ENCODE measurements around the gene TRPT1.
A peak's percentile ranks its signal among the peaks of the same experiment; 100 is the strongest.

TRPT1 gene

DNA sequence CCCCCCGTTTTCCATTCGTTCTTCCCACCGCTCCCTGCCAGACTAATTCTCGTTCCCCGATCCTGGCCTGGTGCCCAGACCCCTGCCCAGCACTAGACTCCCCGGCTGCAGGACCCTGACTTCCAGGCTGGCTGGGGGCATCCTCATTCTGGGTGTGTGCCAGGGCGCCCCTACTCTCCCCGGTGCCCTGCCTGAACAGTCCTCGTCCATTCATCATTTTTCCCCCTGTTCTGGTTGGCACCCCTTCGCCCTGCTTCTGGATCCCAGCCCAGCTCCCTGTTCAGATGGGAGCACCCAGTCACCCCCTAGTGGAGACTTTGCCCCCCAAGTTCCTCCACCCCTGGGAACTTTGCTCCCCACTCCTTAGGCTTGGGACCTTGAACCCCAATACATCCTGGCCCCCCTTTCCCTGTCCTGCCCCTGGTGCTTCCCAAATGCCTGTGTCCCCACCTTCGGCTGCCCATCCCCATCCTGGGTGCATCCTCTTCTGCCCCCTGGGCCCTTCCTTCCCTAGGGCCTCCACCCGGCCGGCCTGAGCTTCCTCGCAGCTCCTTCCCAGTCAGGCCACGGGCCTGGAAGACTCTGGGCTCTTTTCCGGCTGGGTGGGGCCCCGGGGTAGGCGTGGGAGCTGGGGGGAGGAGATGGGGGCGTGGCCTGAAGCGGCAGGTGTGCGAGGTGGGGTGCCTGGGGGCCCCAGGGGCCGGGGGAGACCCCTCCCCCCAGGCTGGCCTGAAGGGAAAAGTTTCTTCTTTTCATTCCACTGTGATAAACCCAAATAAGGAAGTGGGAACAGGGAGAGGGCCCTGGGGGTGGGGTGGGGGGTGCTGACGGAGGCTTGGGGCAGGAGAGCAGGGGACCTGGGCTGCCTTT lies 26.3 kb upstream of the TRPT1 start:
- no peak for TF ChIP-seq GATA3 (IDR thresholded peaks at IDR 0.05; ENCODE audit: low read depth, low read length)
- no peak for TF ChIP-seq GATA2 (IDR thresholded peaks at IDR 0.05; ENCODE audit: low read depth, low read length)

DNA sequence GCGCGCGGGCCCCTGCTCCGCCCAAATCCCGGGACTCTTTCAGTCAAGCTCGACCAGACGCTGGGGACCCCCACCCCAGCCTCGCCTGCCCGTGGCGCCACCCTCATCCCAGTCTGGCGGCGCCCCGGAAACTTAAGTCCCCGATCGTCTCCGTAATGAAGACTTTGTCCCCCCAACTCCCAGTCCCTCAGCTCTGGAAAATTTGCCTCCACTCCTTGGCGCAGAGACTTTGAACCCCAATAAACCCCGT lies 25.7 kb upstream of the TRPT1 start:
- no peak for TF ChIP-seq GATA3 (IDR thresholded peaks at IDR 0.05; ENCODE audit: low read depth, low read length)
- TF ChIP-seq GATA2 (IDR thresholded peaks at IDR 0.05; ENCODE audit: low read depth, low read length), result no peak

GRCh38 chr11:64251016-64251752 lies 25.2 kb upstream of the TRPT1 start, which contains the start of gene PLCB3:
Gene PLCB3 (plus strand): TSS chr11:64251530. CDS start chr11:64251650, 120 bp downstream.
- no peak for TF ChIP-seq GATA2 (IDR thresholded peaks at IDR 0.05; ENCODE audit: low read depth, low read length)
- TF ChIP-seq GATA3 (IDR thresholded peaks at IDR 0.05; ENCODE audit: low read depth, low read length), result no peak

GRCh38 chr11:64250415-64251015 lies 24.5 kb upstream of the TRPT1 start:
- TF ChIP-seq GATA2 (IDR thresholded peaks at IDR 0.05; ENCODE audit: low read depth, low read length) (no peak), GATA3 (IDR thresholded peaks at IDR 0.05; ENCODE audit: low read depth, low read length) (no peak)

DNA sequence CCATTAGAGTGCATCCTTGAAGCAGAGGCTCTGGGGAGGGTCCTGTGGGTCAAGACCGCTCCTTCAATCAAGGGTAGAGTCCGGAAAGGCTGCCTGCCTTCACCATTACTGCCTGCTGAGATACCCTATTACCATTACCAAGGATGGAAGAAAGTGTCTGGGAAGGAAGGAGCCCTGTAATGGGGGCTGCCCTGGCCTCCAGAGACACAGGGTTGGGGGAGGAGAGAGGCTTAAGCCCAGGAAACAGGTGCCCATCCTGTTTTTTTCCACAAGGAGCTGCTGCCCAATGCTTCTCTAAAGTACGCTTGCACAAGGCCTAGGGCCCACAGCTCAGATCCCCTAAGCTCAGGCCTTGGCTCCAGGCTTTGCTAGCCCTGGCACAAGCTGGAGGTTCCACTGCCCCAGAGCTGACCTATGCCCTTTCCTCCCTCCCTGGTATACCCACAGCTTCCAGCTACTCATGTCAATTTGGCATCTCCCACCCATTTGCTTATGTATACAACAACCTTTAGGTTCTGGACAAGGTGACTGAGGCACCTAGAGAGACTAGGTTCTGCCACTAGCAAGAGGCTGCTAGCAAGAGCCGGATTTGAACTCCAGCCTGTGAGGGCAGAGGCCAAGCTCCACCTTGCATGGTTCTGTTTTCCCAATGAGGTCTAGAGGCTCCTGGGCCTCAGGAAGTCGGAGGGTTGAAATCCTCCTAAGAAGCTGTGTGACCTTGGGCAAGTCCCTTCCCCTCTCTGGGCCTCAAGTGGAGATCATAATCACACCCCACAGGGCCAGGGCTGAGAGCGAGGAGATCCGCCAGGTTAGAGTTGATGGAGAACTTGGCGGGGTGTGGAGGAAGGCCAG lies 23.8 kb upstream of the TRPT1 start:
- TF ChIP-seq GATA2 (IDR thresholded peaks at IDR 0.05; ENCODE audit: low read depth, low read length) (peak; percentile 36; the same call in 1 of the 2 replicates), GATA3 (IDR thresholded peaks at IDR 0.05; ENCODE audit: low read depth, low read length) (no peak)

- TF ChIP-seq GATA3 (IDR thresholded peaks at IDR 0.05; ENCODE audit: low read depth, low read length) (no peak), GATA2 (IDR thresholded peaks at IDR 0.05; ENCODE audit: low read depth, low read length) (no peak)
Observed at GRCh38 chr11:64249038-64249437, 23.1 kb upstream of the TRPT1 start.

DNA sequence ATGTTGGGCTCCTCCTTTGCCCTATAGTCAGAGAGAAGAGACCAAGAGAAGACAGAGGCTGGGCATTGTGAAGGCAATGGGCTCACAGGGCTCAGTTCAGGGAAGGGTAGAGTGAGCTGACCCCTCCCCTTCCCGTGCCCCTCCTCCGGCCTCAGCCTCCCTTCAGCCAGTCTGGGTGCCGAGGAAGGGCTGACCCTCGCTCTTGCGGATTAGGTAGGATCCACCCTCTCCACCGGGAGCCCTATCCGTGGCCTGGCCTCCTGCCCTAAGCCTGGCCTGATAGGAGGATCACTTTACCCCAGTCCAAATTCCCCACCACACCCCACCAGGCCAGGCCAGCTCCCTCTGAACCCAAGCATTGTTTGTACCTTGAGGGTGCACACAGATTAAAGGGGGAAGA lies 22.6 kb upstream of the TRPT1 start:
- TF ChIP-seq GATA2 (IDR thresholded peaks at IDR 0.05; ENCODE audit: low read depth, low read length), result no peak
- no peak for TF ChIP-seq GATA3 (IDR thresholded peaks at IDR 0.05; ENCODE audit: low read depth, low read length)

GRCh38 chr11:64247729-64248531 lies 21.9 kb upstream of the TRPT1 start:
- no peak for TF ChIP-seq GATA2 (IDR thresholded peaks at IDR 0.05; ENCODE audit: low read depth, low read length)
- TF ChIP-seq GATA3 (IDR thresholded peaks at IDR 0.05; ENCODE audit: low read depth, low read length), result no peak

- TF ChIP-seq GATA3 (IDR thresholded peaks at IDR 0.05; ENCODE audit: low read depth, low read length) (no peak), GATA2 (IDR thresholded peaks at IDR 0.05; ENCODE audit: low read depth, low read length) (no peak)
Observed at GRCh38 chr11:64246871-64247728, 21.1 kb upstream of the TRPT1 start, which contains the start of gene PPP1R14B. Gene PPP1R14B (minus strand): TSS chr11:64246943. CDS start chr11:64246673, 270 bp downstream.

DNA sequence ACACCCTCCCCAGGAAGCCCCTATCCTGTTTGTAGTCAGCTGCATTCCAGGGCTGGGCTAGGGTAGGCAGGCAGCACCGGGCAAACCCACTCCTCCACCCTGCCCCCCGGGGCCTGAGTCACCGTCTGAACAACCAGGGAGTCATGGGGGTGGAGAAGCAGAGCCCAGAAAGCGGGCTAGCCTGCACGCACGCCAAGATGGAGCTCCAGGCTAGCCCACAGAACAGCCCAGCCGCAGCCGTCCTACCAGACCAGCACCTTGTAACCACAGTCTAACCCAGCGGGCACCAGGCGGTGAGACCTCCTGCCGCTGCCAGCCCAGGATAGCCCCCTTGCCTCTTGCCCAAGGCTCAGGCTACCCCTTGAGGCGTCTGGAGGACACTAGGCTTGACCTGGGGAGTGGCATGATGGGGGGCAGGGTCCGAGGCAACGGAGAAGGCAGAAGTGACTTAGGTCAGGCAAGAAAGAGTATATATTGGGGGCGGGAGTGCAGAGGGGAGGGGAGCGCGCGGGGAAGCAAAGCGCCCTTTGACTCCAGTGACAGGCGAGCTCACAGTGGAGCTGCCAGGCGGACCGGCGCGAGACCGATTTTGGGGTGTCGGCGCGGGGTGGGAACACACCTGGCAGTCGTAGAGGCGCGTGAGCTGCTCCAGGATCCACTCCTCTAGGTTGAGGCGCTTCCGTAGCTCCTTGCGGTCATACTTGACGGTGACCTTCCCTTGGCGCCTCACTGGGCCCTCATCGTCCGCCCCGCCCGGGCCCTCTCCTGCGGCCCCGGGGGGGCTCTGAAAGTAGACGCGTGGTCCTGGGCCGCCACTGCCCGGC lies 20.0 kb upstream of the TRPT1 start:
- no peak for TF ChIP-seq GATA3 (IDR thresholded peaks at IDR 0.05; ENCODE audit: low read depth, low read length)
- TF ChIP-seq GATA2 (IDR thresholded peaks at IDR 0.05; ENCODE audit: low read depth, low read length), result no peak

DNA sequence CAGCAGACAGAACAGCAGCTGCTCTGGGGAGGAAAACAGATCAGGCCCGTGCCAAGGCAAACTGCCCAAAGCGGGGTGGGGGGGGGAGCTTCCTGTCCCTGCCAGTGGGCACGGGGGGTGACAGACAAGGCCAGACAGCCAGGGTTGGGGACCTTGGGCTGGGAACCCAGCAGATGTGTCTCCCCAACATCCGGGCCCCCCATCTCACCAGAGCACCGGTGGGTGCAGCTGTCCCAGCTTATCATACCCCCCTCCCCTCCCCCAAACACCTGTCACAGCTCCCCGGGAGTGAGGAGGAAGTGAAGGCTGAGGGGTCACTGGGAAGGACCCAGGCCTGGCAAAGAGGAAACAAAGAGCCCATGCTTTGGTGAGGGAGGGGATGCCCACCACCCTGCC lies 19.4 kb upstream of the TRPT1 start:
- TF ChIP-seq GATA3 (IDR thresholded peaks at IDR 0.05; ENCODE audit: low read depth, low read length) (no peak), GATA2 (IDR thresholded peaks at IDR 0.05; ENCODE audit: low read depth, low read length) (no peak)

All from SH-SY5Y (cell line).